Subcutaneous adipose tissue (tissue), 4 donors: ENCODE data around the gene LPA. TPM values are rescaled to one million over a fixed set of nuclear protein-coding genes. Genes with fewer than 3 reads are reported as not detected.

Source experiments
- CTCF ChIP-seq: fragments of 450-650 bp; IDR thresholded peaks from one replicate; pipeline ENCODE4 v1.5.1; 2016; ENCODE audit warnings: low read depth, mild to moderate bottlenecking, control low read depth, antibody characterized with exemption, moderate library complexity
- total RNA-seq, 4 donors: library from RNA; depleted of rRNA; stranded (reverse); fragments of >200 nt; gene quantifications; one replicate each; pipeline ENCODE4 v1.1.0, GENCODE V29; 2016

Gene LPA
- total RNA-seq, 4 donors from 2014 or later = not detected

- no peak for TF ChIP-seq CTCF
These were observed 2.9 kb downstream of the LPA start for GRCh38 chr6:160661216-160661615.

GRCh38 chr6:160659562-160659961, 4.5 kb downstream of the LPA start:
- no peak for TF ChIP-seq CTCF

- no peak for TF ChIP-seq CTCF
These were observed 29.4 kb downstream of the LPA start for GRCh38 chr6:160634706-160635105.

GRCh38 chr6:160595838-160596832, 67.9 kb downstream of the LPA start:
- TF ChIP-seq CTCF = no peak

GRCh38 chr6:160586374-160586773, 77.7 kb downstream of the LPA start:
- TF ChIP-seq CTCF = no peak

- TF ChIP-seq CTCF = no peak
These were observed 80.3 kb downstream of the LPA start for GRCh38 chr6:160583794-160584193.

- TF ChIP-seq CTCF = no peak
These were observed 82.7 kb downstream of the LPA start for GRCh38 chr6:160581406-160581805.
